ENCODE measurements around the gene F3. TPM values are rescaled to one million over a fixed set of nuclear protein-coding genes. Genes with fewer than 3 reads are reported as not detected.
A peak's percentile ranks its signal among the peaks of the same experiment; 100 is the strongest.

F3 gene
- total RNA-seq, 3 donors from 2014 or later (not counting 1 experiment from before 2014, with no cell fraction given): 1.9 to 2.5 TPM; not detected in 1

GRCh38 chr1:94539496-94539895 is 2.1 kb downstream of the F3 start:
- H3K4me1 Mint-ChIP-seq: peaks cover 14 to 21% of the 10 kb centered on the region in 2 donors
- no peak overlapping the region for H3K27ac Mint-ChIP-seq
- 85% methylated on average over 3 of the region's 3 CpGs for WGBS (ENCODE audit: insufficient coverage)
- no peaks in the 10 kb centered on the region for H3K9me3 Mint-ChIP-seq
- no peaks in the 10 kb centered on the region for H3K9me3 ChIP-seq (ENCODE audit: control insufficient read depth, insufficient read depth, low read length)
- H3K4me3 ChIP-seq (ENCODE audit: low read length): no peak overlapping the region
- DNase-seq (no peak), ATAC-seq (no peak)
- H3K27me3 Mint-ChIP-seq (ENCODE audit: low read depth in 2 of 2): peaks cover 42 to 59% of the 10 kb centered on the region in 2 donors
- peaks cover 12% of the 10 kb centered on the region for H3K4me1 ChIP-seq (ENCODE audit: control insufficient read depth, insufficient read depth, low read length)
- intact Hi-C loops (cut with micrococcal nuclease): no loop called here
- peak overlapping the region; percentile 31 for H3K4me3 Mint-ChIP-seq
- H3K27ac ChIP-seq (ENCODE audit: low read length): no peak overlapping the region
- peaks cover 33% of the 10 kb centered on the region for H3K27me3 ChIP-seq (ENCODE audit: control insufficient read depth, insufficient read depth, low read length)
- TF ChIP-seq, protein P1, sequence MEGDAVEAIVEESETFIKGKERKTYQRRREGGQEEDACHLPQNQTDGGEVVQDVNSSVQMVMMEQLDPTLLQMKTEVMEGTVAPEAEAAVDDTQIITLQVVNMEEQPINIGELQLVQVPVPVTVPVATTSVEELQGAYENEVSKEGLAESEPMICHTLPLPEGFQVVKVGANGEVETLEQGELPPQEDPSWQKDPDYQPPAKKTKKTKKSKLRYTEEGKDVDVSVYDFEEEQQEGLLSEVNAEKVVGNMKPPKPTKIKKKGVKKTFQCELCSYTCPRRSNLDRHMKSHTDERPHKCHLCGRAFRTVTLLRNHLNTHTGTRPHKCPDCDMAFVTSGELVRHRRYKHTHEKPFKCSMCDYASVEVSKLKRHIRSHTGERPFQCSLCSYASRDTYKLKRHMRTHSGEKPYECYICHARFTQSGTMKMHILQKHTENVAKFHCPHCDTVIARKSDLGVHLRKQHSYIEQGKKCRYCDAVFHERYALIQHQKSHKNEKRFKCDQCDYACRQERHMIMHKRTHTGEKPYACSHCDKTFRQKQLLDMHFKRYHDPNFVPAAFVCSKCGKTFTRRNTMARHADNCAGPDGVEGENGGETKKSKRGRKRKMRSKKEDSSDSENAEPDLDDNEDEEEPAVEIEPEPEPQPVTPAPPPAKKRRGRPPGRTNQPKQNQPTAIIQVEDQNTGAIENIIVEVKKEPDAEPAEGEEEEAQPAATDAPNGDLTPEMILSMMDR (IDR thresholded peaks at IDR 0.05): no peak
- H3K36me3 ChIP-seq (ENCODE audit: control insufficient read depth, insufficient read depth, low read length): no peaks in the 10 kb centered on the region
- H3K36me3 Mint-ChIP-seq: no peaks in the 10 kb centered on the region

DNA sequence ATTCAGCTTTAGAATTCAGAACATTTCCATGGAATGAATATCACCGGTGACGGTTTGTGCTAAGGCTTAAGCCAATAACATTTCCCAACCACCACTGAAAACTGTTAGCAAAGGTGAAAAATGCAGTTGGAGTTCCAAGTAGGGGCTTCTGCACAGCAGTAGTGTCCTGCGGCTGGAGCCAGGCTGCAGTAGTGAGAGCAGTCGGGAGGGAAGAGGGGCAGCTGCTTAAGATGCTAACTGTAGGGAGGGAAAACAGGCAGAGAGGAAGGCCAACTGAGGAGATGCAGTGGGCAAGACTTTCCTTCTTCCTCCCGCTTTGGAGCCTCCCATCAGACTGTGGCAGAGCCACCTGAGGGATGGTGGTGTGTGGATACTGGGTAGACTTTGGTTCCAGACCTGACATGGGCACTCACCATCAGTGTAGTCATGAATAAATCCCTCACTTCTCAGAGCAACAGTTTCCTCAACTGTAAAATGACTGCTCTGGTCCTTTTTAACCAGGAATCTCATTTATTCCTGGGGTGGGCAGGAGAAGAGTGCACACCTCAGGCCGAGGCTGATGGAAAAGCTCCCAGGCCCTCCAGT is 3.2 kb downstream of the F3 start:
- no peaks in the 10 kb centered on the region for H3K9me3 ChIP-seq (ENCODE audit: control insufficient read depth, insufficient read depth, low read length)
- Mint-ChIP-seq H3K9me3 (no peaks in the 10 kb centered on the region), H3K27ac (no peak overlapping the region), H3K4me3 (no peak overlapping the region), H3K4me1 (peaks cover 14 to 21% of the 10 kb centered on the region in 2 donors), H3K27me3 (ENCODE audit: low read depth in 2 of 2) (peaks cover 40 to 51% of the 10 kb centered on the region in 2 donors), H3K36me3 (no peaks in the 10 kb centered on the region)
- DNase-seq (no peak), ATAC-seq (no peak)
- WGBS (ENCODE audit: insufficient coverage): 91% methylated on average over 5 of the region's 6 CpGs
- TF ChIP-seq, protein P1 (IDR thresholded peaks at IDR 0.05): no peak
- intact Hi-C loops (cut with micrococcal nuclease): no loop called here
- H3K27ac ChIP-seq (ENCODE audit: low read length): no peak overlapping the region
- no peak overlapping the region for H3K4me3 ChIP-seq (ENCODE audit: low read length)
- peaks cover 30% of the 10 kb centered on the region for H3K27me3 ChIP-seq (ENCODE audit: control insufficient read depth, insufficient read depth, low read length)
- H3K4me1 ChIP-seq (ENCODE audit: control insufficient read depth, insufficient read depth, low read length): peaks cover 12% of the 10 kb centered on the region
- no peaks in the 10 kb centered on the region for H3K36me3 ChIP-seq (ENCODE audit: control insufficient read depth, insufficient read depth, low read length)

- TF ChIP-seq, protein P1 (IDR thresholded peaks at IDR 0.05): no peak
- Mint-ChIP-seq H3K27me3 (ENCODE audit: low read depth in 2 of 2) (peaks cover 32 to 51% of the 10 kb centered on the region in 2 donors), H3K36me3 (no peaks in the 10 kb centered on the region), H3K4me1 (peaks cover 5 to 12% of the 10 kb centered on the region in 2 donors), H3K4me3 (no peak overlapping the region), H3K27ac (no peak overlapping the region), H3K9me3 (no peaks in the 10 kb centered on the region)
- H3K27ac ChIP-seq (ENCODE audit: low read length): no peak overlapping the region
- intact Hi-C loops (cut with micrococcal nuclease): no loop called here
- no peak for DNase-seq
- peaks cover 21% of the 10 kb centered on the region for H3K27me3 ChIP-seq (ENCODE audit: control insufficient read depth, insufficient read depth, low read length)
- WGBS (ENCODE audit: insufficient coverage): 75% methylated on average over 6 of the region's 6 CpGs
- ATAC-seq: no peak
- H3K4me1 ChIP-seq (ENCODE audit: control insufficient read depth, insufficient read depth, low read length): peaks cover 10% of the 10 kb centered on the region
- no peaks in the 10 kb centered on the region for H3K36me3 ChIP-seq (ENCODE audit: control insufficient read depth, insufficient read depth, low read length)
- no peaks in the 10 kb centered on the region for H3K9me3 ChIP-seq (ENCODE audit: control insufficient read depth, insufficient read depth, low read length)
- no peak overlapping the region for H3K4me3 ChIP-seq (ENCODE audit: low read length)
Observed at GRCh38 chr1:94537254-94537653, 4.3 kb downstream of the F3 start.

GRCh38 chr1:94535879-94536278 is 5.7 kb downstream of the F3 start:
- H3K4me3 Mint-ChIP-seq: no peak overlapping the region
- no peaks in the 10 kb centered on the region for H3K9me3 ChIP-seq (ENCODE audit: control insufficient read depth, insufficient read depth, low read length)
- DNase-seq: no peak
- intact Hi-C loops (cut with micrococcal nuclease): no loop called here
- TF ChIP-seq, protein P1 (IDR thresholded peaks at IDR 0.05): no peak
- no peak overlapping the region for H3K27ac Mint-ChIP-seq
- H3K36me3 Mint-ChIP-seq: no peaks in the 10 kb centered on the region
- 85% methylated on average over 9 of the region's 9 CpGs for WGBS (ENCODE audit: insufficient coverage)
- peaks cover 0 to 2% of the 10 kb centered on the region in 2 donors for H3K4me1 Mint-ChIP-seq
- no peak overlapping the region for H3K4me3 ChIP-seq (ENCODE audit: low read length)
- peaks cover 14% of the 10 kb centered on the region for H3K27me3 ChIP-seq (ENCODE audit: control insufficient read depth, insufficient read depth, low read length)
- ATAC-seq: no peak
- H3K27me3 Mint-ChIP-seq (ENCODE audit: low read depth in 2 of 2): peaks cover 28 to 51% of the 10 kb centered on the region in 2 donors
- no peak overlapping the region for H3K27ac ChIP-seq (ENCODE audit: low read length)
- H3K36me3 ChIP-seq (ENCODE audit: control insufficient read depth, insufficient read depth, low read length): no peaks in the 10 kb centered on the region
- H3K9me3 Mint-ChIP-seq: no peaks in the 10 kb centered on the region
- peaks cover 1% of the 10 kb centered on the region for H3K4me1 ChIP-seq (ENCODE audit: control insufficient read depth, insufficient read depth, low read length)

Data from natural killer cell (primary cell).